ENCODE measurements around the gene SLMAP.

- no peak for TF ChIP-seq EP300 (IDR thresholded peaks at IDR 0.05; ENCODE audit: borderline replicate concordance)
- no peak for TF ChIP-seq TAF1 (IDR thresholded peaks at IDR 0.05; ENCODE audit: low read depth)
- no peak for TF ChIP-seq ZBTB7A (IDR thresholded peaks at IDR 0.05; ENCODE audit: low read depth)
- TF ChIP-seq TEAD4 (IDR thresholded peaks at IDR 0.05) = no peak
- TF ChIP-seq, protein P1, sequence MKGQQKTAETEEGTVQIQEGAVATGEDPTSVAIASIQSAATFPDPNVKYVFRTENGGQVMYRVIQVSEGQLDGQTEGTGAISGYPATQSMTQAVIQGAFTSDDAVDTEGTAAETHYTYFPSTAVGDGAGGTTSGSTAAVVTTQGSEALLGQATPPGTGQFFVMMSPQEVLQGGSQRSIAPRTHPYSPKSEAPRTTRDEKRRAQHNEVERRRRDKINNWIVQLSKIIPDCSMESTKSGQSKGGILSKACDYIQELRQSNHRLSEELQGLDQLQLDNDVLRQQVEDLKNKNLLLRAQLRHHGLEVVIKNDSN (IDR thresholded peaks at IDR 0.05) = no peak
- TF ChIP-seq REST (IDR thresholded peaks at IDR 0.05; ENCODE audit: low read depth) = no peak
- no peak for TF ChIP-seq MAX (IDR thresholded peaks at IDR 0.05)
- TF ChIP-seq CREB1 (IDR thresholded peaks at IDR 0.05; ENCODE audit: low read depth) = no peak
- TF ChIP-seq YY1 (IDR thresholded peaks at IDR 0.05; ENCODE audit: low read depth) = no peak
Measured at GRCh38 chr3:57833763-57834162, 77.7 kb downstream of the SLMAP start.
